ENCODE measurements around the gene CAMKMT.

The CAMKMT gene

DNA sequence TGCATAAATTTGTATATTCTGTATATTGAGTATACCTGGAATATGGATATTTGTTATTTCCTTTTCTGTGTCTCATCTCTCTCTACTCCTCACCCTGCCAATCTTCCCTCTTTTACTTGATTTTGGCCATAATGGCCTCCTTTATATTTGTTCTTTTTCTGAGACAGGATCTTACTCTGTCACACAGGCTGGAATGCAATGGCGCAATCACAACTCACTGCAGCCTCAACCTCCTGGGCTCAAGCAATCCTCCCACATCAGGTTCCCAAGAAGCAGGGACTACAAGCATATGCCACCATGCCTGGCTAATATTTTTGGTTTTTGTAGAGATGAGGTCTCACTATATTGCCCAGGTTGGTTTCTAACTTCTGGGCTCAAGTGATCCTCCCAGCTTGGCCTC lies 30.9 kb upstream of the CAMKMT start:
- Histone ChIP-seq H3K9me3 (no peaks in the 10 kb centered on the region), H3K27me3 (no peaks in the 10 kb centered on the region), H3K4me1 (ENCODE audit: control insufficient read depth in 1 of 2, insufficient read depth in 1 of 2, low read depth in 1 of 2, low read length in 1 of 2) (no peaks in the 10 kb centered on the region), H3K27ac (no peak overlapping the region), H3K4me3 (ENCODE audit: low read depth in 1 of 2, low read length in 1 of 2) (no peak overlapping the region), H3K36me3 (peaks cover 72% of the 10 kb centered on the region)
- TF ChIP-seq, protein P1, sequence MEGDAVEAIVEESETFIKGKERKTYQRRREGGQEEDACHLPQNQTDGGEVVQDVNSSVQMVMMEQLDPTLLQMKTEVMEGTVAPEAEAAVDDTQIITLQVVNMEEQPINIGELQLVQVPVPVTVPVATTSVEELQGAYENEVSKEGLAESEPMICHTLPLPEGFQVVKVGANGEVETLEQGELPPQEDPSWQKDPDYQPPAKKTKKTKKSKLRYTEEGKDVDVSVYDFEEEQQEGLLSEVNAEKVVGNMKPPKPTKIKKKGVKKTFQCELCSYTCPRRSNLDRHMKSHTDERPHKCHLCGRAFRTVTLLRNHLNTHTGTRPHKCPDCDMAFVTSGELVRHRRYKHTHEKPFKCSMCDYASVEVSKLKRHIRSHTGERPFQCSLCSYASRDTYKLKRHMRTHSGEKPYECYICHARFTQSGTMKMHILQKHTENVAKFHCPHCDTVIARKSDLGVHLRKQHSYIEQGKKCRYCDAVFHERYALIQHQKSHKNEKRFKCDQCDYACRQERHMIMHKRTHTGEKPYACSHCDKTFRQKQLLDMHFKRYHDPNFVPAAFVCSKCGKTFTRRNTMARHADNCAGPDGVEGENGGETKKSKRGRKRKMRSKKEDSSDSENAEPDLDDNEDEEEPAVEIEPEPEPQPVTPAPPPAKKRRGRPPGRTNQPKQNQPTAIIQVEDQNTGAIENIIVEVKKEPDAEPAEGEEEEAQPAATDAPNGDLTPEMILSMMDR (IDR thresholded peaks at IDR 0.05): no peak

DNA sequence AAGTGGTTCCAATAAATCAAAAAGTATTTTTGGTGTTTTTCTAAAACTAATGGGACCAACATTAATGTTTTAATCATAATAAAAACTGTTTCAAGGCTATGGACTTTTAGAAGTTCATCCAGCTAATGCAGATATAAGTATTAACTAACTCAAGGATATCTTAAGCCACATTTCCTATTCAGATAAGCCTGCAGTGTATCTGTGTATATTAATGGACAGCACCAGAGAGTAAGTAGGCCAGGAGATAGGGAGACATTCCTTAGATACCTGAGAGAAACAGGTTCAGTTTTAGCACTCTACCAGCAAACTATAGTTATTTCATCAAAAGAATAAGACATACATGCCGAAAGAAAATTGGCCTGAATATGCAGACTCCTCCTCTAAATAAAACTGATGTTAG lies 27.8 kb upstream of the CAMKMT start:
- peaks cover 77% of the 10 kb centered on the region for H3K36me3 ChIP-seq
- TF ChIP-seq, protein P1 (IDR thresholded peaks at IDR 0.05): no peak

DNA sequence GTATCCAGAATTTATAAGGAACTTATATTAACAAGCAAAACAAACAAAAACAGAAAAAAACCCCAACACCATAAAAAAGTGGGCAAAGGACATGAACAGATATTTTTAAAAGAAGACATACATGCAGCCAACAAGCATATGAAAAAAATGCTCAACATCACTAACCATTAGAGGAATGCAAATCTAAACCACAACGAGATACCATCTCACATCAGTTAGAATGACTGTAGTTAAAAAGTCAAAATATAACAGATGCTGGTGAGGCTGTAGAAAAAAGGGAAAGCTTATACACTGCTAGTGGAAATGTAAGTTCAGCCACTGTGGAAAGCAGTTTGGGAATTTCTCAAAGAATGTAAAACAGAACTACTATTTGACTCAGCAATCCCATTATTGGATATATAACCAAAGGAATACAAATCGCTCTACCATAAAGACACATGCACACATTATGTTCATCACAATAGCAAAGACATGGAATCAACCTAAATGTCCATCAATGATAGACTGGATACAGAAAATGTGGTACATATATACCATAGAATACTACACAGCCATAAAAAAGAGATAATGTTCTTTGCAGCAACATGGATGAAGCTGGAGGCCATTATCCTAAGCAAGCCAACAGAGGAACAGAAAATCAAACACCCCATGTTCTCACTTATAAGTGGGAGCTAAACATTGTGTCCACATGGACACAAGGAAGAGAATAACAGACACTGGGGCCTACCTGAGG lies 25.8 kb upstream of the CAMKMT start:
- H3K4me1 ChIP-seq (ENCODE audit: control insufficient read depth in 1 of 2, insufficient read depth in 1 of 2, low read depth in 1 of 2, low read length in 1 of 2): no peaks in the 10 kb centered on the region
- peaks cover 72% of the 10 kb centered on the region for H3K36me3 ChIP-seq
- H3K4me3 ChIP-seq (ENCODE audit: low read depth in 1 of 2, low read length in 1 of 2): no peak overlapping the region
- H3K27me3 ChIP-seq: no peaks in the 10 kb centered on the region
- no peaks in the 10 kb centered on the region for H3K9me3 ChIP-seq
- H3K27ac ChIP-seq: no peak overlapping the region
- TF ChIP-seq, protein P1 (IDR thresholded peaks at IDR 0.05): no peak

More for the DNA sequence above, 27.8 kb upstream of the CAMKMT start:
- H3K27me3 ChIP-seq: no peaks in the 10 kb centered on the region
- no peaks in the 10 kb centered on the region for H3K9me3 ChIP-seq
- no peak overlapping the region for H3K27ac ChIP-seq
- H3K4me1 ChIP-seq (ENCODE audit: control insufficient read depth in 1 of 2, insufficient read depth in 1 of 2, low read depth in 1 of 2, low read length in 1 of 2): no peaks in the 10 kb centered on the region
- no peak overlapping the region for H3K4me3 ChIP-seq (ENCODE audit: low read depth in 1 of 2, low read length in 1 of 2)

DNA sequence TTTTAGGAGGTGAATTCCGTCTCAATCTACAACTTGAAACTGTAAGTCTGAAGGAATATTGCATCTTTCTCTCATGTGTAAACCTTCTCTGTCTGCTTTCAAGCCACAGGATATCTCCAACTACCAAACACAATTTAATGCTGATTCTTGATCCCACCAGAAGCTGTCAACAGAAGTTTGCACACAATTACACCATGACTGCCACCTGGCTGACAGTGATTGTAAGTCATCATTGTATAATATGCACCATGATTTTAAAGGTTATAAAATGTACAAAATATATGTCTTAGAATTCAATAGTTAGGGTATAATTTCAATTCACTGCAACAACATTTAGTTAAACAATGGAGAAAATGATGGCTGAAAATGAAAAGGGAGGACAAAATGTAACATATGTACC lies 18.9 kb upstream of the CAMKMT start:
- Histone ChIP-seq H3K4me3 (ENCODE audit: low read depth in 1 of 2, low read length in 1 of 2) (no peak overlapping the region), H3K36me3 (peaks cover 55% of the 10 kb centered on the region), H3K27ac (no peak overlapping the region), H3K9me3 (no peaks in the 10 kb centered on the region), H3K4me1 (ENCODE audit: control insufficient read depth in 1 of 2, insufficient read depth in 1 of 2, low read depth in 1 of 2, low read length in 1 of 2) (no peaks in the 10 kb centered on the region), H3K27me3 (no peaks in the 10 kb centered on the region)
- TF ChIP-seq, protein P1 (IDR thresholded peaks at IDR 0.05): no peak

DNA sequence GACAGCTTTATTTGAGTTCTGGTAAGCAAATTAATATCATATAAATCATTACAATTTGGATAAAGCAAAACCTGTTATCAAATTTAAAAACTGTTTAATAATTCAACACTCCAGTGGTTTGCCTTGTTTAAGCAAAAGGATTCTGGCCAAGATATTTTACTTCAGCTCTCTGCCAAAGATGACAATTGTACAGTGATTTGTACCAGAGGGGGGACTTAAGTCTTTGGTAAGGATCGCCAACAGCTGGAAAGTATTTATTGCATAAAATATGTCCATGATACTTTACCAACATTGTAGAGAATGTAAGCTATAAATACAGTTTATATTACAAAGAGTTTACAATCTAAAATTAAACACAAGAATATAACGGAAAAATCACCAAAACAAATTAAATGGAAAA lies 14.2 kb upstream of the CAMKMT start:
- H3K4me3 ChIP-seq (ENCODE audit: low read depth in 1 of 2, low read length in 1 of 2): no peak overlapping the region
- peaks cover 28 to 29% of the 10 kb centered on the region in 2 experiments for H3K4me1 ChIP-seq (ENCODE audit: control insufficient read depth in 1 of 2, insufficient read depth in 1 of 2, low read depth in 1 of 2, low read length in 1 of 2)
- no peaks in the 10 kb centered on the region for H3K9me3 ChIP-seq
- H3K27ac ChIP-seq: no peak overlapping the region
- TF ChIP-seq, protein P1 (IDR thresholded peaks at IDR 0.05): no peak
- H3K36me3 ChIP-seq: peaks cover 22% of the 10 kb centered on the region
- H3K27me3 ChIP-seq: no peaks in the 10 kb centered on the region
